GM10266 (cell line): Measurements from ENCODE around the gene SV2C.

Experiments used
- DNase-seq: peaks from one replicate; pipeline ENCODE4 v3.0.0; 2012; ENCODE audit errors: extremely low spot score
- CTCF ChIP-seq: IDR thresholded peaks from 2 replicates; pipeline ENCODE4 v1.5.1; 2012; ENCODE audit warnings: mild to moderate bottlenecking, low read depth; ENCODE audit not compliant: control insufficient read depth, insufficient read depth; ENCODE audit errors: missing control alignments

The SV2C gene

GRCh38 chr5:76204713-76205112, 121.5 kb downstream of the SV2C start:
- no peak for TF ChIP-seq CTCF
- DNase-seq: no peak

- no peak for TF ChIP-seq CTCF
- no peak for DNase-seq
These were observed 123.9 kb downstream of the SV2C start for GRCh38 chr5:76207120-76207519.

GRCh38 chr5:76209297-76209696, 126.1 kb downstream of the SV2C start:
- no peak for TF ChIP-seq CTCF
- no peak for DNase-seq

- DNase-seq: no peak
- TF ChIP-seq CTCF: no peak
These were observed 127.8 kb downstream of the SV2C start for GRCh38 chr5:76210946-76211345.

- no peak for TF ChIP-seq CTCF
- DNase-seq: no peak
These were observed 130.7 kb downstream of the SV2C start for GRCh38 chr5:76213858-76214257.

- no peak for TF ChIP-seq CTCF
- DNase-seq: no peak
These were observed 133.6 kb downstream of the SV2C start for GRCh38 chr5:76216748-76217147.

- no peak for DNase-seq
- no peak for TF ChIP-seq CTCF
These were observed 136.5 kb downstream of the SV2C start for GRCh38 chr5:76219636-76220035.
